Measurements from ENCODE around the gene C17orf50.

- TF ChIP-seq CTCF (conservative IDR thresholded peaks at IDR 0.05; ENCODE audit: low read depth, low read length) (no peak), EZH2 (IDR thresholded peaks at IDR 0.05; ENCODE audit: low read length, unreplicated experiment) (no peak), EZH2phosphoT487 (IDR thresholded peaks at IDR 0.05; ENCODE audit: borderline replicate concordance, low read length) (no peak)
Measured at GRCh38 chr17:35791681-35792350, 31.1 kb downstream of the C17orf50 start.

Data from PC-3 (cell line).